Effector memory CD8-positive, alpha-beta T cell (primary cell): ENCODE data around the gene KCNK13.
"Not testable (repeated sequence)": the region's sequence is repeated elsewhere in the genome, so short reads cannot be mapped to it uniquely, and the experiment has no call there.

ENCODE experiments used
- ATAC-seq: fragments of 150-1000 bp; cut with Tn5 transposase; replicated peaks from 2 replicates; pipeline ENCODE4 v1.10.0; 2021; ENCODE audit warnings: mild to moderate bottlenecking, moderate library complexity
- DNase-seq, 3 experiments: peaks; one replicate each; pipeline ENCODE4 v3.0.0; 2021
- H3K27ac Mint-ChIP-seq, 2 donors: one replicate each; pipeline ENCODE4 v1.8.0; 2022; ENCODE audit warnings: mild to moderate bottlenecking in 2 of 2, mixed read lengths in 2 of 2, moderate library complexity in 2 of 2
- H3K27me3 Mint-ChIP-seq, 2 donors: one replicate each; pipeline ENCODE4 v1.8.0; 2022; ENCODE audit warnings: mixed read lengths in 2 of 2
- H3K36me3 Mint-ChIP-seq: one replicate; pipeline ENCODE4 v1.8.0; 2022; ENCODE audit warnings: mild to moderate bottlenecking, moderate library complexity, mixed read lengths; ENCODE audit not compliant: insufficient read depth
- H3K4me1 Mint-ChIP-seq, 2 donors: one replicate each; pipeline ENCODE4 v1.8.0; 2022; ENCODE audit warnings: low read depth in 2 of 2, mixed read lengths in 2 of 2
- H3K4me3 Mint-ChIP-seq, 2 donors: one replicate each; pipeline ENCODE4 v1.8.0; 2022; ENCODE audit warnings: mild to moderate bottlenecking in 2 of 2, mixed read lengths in 2 of 2, moderate library complexity in 2 of 2
- H3K9me3 Mint-ChIP-seq, 2 donors: one replicate each; pipeline ENCODE4 v1.8.0; 2022; ENCODE audit warnings: mixed read lengths in 2 of 2

Gene KCNK13

DNA sequence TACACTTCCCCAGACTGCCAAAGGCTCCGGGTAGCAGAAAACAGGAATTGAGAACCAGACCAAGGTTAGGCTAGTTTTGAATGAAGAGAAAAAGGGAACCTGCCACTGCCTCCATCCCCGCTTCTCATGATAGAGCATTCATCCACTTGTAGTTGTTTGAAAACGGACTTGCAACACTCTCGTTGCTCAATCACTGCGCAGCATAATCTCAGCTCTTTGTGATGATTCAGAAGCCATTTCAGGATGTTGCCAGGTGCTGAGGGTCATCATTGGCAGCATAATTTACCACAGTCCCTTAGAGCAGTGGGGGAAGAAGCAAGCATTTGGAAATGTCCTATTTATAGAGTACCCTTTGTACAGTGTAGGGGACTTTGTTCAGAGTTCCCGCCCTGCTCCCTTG is 25.6 kb downstream of the KCNK13 start:
- Mint-ChIP-seq H3K4me1 (no peaks in the 10 kb centered on the region), H3K9me3 (no peaks in the 10 kb centered on the region), H3K36me3 (no peaks in the 10 kb centered on the region), H3K4me3 (no peak overlapping the region), H3K27me3 (peaks cover 38 to 39% of the 10 kb centered on the region in 2 donors), H3K27ac (no peak overlapping the region)
- DNase-seq (no peak), ATAC-seq (peak; percentile 26)

DNA sequence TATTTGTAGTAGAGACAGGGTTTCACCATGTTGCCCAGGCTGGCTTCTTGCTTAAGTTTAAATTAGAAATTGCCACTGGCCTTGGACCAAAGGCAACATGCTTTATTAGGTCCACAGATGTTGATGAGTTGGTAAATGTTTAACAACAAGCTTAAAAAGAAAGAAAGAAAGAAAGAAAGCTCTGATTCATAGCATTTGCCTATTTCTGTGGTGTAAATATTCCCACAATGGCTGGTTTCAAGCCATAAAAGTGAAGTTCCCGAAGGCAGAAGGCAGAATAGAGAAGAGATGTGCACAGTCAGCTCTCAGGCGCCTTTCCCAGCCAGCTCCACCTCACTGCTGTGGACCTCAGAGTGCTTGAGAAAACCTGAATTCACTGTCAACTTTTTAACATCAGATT is 26.4 kb downstream of the KCNK13 start:
- DNase-seq (no peak), ATAC-seq (no peak)
- Mint-ChIP-seq H3K9me3 (no peaks in the 10 kb centered on the region), H3K27ac (no peak overlapping the region), H3K36me3 (no peaks in the 10 kb centered on the region), H3K27me3 (peaks cover 38 to 47% of the 10 kb centered on the region in 2 donors), H3K4me1 (no peaks in the 10 kb centered on the region), H3K4me3 (no peak overlapping the region)

DNA sequence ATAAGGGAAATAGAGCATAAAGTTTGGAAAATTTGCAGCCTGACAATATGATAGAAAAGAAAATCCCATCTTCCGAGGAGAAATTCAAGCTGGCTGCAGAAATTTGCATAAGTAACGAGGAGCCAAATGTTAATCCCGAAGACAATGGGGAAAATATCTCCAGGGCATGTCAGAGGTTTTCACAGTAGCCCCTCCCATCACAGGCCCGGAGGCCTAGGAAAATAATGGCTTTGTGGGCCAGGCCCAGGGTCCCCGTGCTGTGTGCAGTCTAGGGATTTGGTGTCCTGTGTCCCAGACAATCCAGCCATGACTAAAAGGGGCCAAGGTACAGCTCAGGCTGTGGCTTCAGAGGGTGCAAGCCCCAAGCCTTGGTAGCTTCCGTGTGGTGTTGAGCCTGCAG is 27.7 kb downstream of the KCNK13 start:
- H3K9me3 Mint-ChIP-seq, H3K27ac Mint-ChIP-seq, H3K36me3 Mint-ChIP-seq, H3K4me3 Mint-ChIP-seq, ATAC-seq, DNase-seq, H3K4me1 Mint-ChIP-seq: not testable (repeated sequence)
- H3K27me3 Mint-ChIP-seq = peaks cover 38 to 58% of the 10 kb centered on the region in 2 donors

DNA sequence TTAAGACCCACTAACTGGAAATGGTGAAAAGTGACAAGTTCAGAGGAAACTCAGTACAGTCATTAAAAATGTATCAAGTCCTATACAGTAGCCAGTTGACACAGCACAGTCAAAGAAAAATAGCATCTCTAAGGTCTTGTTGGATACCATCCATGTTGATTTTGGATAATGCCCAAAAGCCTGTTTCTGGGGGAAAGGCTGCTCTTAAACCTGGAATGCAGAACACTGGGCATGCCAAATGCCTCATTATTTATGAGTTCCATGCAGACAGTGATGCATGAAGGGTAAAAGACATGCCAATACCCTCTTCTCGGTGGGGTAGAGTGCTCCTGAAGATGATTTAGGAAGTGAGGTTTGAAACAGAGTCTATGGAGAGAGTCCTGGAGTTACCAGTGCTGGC is 29.6 kb downstream of the KCNK13 start:
- peaks cover 38 to 58% of the 10 kb centered on the region in 2 donors for H3K27me3 Mint-ChIP-seq
- ATAC-seq = no peak
- H3K9me3 Mint-ChIP-seq = no peaks in the 10 kb centered on the region
- H3K4me3 Mint-ChIP-seq = no peak overlapping the region
- H3K27ac Mint-ChIP-seq = no peak overlapping the region
- no peak for DNase-seq
- H3K36me3 Mint-ChIP-seq = no peaks in the 10 kb centered on the region
- H3K4me1 Mint-ChIP-seq = no peaks in the 10 kb centered on the region

DNA sequence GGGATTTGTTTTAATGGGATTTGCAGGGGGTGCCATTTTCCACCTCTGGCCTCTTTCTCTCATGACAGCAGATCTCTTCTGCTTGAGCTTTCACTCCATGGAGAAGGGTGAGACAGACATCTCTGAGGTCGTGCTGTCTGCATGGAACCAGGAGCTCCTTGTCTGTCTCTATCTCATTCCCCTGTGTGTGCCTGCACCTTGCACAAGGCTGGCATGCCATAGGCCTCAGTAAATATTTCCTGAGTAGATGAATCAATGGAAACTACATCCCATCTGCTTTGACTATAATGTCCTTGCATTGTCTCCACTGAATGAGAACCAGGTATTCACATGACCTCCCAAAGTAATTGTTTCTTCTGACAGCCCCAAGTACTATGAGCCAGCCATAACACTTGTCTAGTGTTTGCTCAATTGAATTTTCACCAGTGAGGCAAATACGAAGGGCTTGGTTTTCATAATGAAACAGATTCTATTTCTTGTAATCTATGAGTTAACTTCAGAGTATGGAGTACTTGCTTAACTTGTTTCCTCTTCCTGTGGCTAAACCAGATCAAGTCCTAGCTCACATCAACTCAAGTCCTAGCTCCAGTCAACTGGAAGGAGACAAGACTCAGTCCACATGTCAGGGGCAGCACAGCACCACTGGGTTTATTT is 32.3 kb downstream of the KCNK13 start:
- Mint-ChIP-seq H3K4me1 (no peaks in the 10 kb centered on the region), H3K27ac (no peak overlapping the region), H3K9me3 (no peaks in the 10 kb centered on the region), H3K36me3 (no peaks in the 10 kb centered on the region), H3K4me3 (no peak overlapping the region), H3K27me3 (peaks cover 25 to 57% of the 10 kb centered on the region in 2 donors)
- no peak for DNase-seq
- ATAC-seq = no peak

DNA sequence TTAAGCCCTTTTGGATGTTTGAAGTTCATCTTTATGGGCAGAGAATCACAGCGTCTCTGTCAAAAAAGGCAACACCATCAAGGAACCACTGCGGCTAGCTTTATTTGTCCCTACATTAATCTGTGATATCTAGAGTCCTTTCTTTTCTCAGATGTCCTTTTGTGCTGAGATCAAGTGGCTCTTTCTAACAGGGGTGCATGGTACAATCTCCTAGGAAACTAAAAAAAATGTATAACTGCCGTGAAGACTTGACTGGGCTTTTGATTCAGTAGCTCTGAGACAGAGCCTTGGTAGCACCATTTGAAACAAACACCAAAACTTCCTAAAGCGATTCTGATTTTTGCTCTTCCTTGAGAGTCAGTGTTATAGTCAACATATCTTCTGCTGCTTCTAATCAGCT is 33.3 kb downstream of the KCNK13 start:
- no peak for DNase-seq
- ATAC-seq = no peak
- Mint-ChIP-seq H3K9me3 (no peaks in the 10 kb centered on the region), H3K4me3 (no peak overlapping the region), H3K27me3 (peaks cover 20 to 50% of the 10 kb centered on the region in 2 donors), H3K4me1 (no peaks in the 10 kb centered on the region), H3K27ac (no peak overlapping the region), H3K36me3 (no peaks in the 10 kb centered on the region)

DNA sequence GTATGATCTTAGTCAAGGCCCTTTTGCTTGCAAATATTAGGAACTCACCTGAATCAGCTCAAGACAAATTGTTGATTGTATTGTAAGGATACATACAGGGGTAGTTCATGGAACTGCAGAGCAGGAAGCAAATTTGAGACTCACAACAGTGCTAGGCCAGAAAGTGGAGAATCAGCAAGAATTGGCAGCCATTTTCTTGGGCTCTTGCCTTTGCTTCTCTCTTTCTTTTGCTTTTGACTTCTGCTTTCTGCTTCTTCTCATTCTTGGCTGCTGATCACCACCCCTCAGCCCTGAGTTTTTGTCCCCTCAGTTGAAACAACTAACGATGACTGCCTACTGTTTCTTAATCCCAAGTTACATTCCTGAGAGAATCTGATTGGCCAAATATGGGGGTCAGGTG is 34.8 kb downstream of the KCNK13 start:
- DNase-seq (no peak), ATAC-seq (no peak)
- H3K4me3 Mint-ChIP-seq = no peak overlapping the region
- no peak overlapping the region for H3K27ac Mint-ChIP-seq
- no peaks in the 10 kb centered on the region for H3K36me3 Mint-ChIP-seq
- H3K27me3 Mint-ChIP-seq = peaks cover 8 to 37% of the 10 kb centered on the region in 2 donors
- no peaks in the 10 kb centered on the region for H3K4me1 Mint-ChIP-seq
- H3K9me3 Mint-ChIP-seq = no peaks in the 10 kb centered on the region

DNA sequence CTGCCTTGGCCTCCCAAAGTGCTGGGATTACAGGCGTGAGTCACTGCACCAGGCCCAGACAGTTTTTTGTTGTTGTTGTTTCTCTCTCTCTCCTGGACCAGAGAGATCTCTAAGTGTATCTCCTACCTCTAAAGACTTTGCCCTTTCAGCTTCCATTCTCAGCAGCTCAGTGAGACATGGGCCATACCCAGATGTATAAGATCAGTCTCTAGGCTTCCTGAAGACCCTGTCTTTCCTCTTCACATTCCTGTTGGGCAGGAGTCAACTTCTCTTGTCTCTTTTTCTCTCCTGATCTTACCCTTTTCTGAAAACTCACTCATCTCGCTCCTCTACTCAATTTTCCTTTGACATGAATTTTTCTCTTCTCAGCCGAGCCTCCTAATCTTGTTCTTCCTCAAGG is 42.0 kb downstream of the KCNK13 start:
- H3K27ac Mint-ChIP-seq = no peak overlapping the region
- no peaks in the 10 kb centered on the region for H3K36me3 Mint-ChIP-seq

DNA sequence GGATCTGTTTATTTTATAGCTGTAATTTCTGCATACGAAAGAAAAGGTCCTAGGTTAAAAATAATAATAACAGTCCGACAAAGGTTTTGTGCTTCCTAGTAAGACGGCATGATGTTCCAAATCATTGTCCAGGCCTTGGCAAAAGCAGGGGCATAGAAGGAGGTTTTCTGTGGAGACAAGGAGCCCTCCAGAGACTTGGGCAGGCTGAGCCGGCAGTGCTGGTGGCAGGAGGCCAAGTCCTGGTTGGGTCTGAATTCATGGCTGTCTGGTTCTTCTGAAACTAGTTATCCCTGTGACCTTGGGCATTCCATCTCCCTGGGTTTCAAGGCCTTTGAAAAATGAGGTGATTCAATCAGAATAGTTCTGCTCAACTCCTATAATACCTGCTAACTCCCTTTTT is 44.0 kb downstream of the KCNK13 start:
- Mint-ChIP-seq H3K4me1 (no peaks in the 10 kb centered on the region), H3K9me3 (no peaks in the 10 kb centered on the region), H3K4me3 (no peak overlapping the region), H3K36me3 (no peaks in the 10 kb centered on the region), H3K27me3 (peaks cover 13 to 24% of the 10 kb centered on the region in 2 donors), H3K27ac (no peak overlapping the region)
- DNase-seq (no peak), ATAC-seq (no peak)

More for the DNA sequence above, 42.0 kb downstream of the KCNK13 start:
- Mint-ChIP-seq H3K27me3 (peaks cover 13 to 15% of the 10 kb centered on the region in 2 donors), H3K9me3 (no peaks in the 10 kb centered on the region), H3K4me3 (no peak overlapping the region), H3K4me1 (no peaks in the 10 kb centered on the region)
- DNase-seq (no peak), ATAC-seq (no peak)

DNA sequence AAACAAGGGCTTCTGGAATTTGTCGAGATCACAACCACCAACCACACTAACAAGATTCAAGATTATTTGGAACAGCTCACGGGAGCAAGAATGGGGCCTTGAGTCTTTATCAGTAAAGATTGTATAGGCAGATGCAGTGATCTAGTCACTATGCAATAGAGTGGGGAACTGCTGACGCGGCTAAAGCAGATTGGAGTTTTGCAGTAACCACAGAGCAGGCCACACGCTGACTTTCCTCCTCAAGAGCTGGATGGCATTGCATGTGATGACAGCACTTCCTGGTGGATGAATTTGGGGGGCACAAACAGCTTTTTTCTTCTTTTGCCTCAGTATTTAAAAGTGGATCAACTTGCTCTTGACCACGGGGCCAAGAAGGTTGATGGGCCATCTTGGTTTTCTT is 46.0 kb downstream of the KCNK13 start:
- Mint-ChIP-seq H3K36me3 (no peaks in the 10 kb centered on the region), H3K27ac (no peak overlapping the region), H3K4me1 (no peaks in the 10 kb centered on the region), H3K27me3 (peaks cover 27 to 42% of the 10 kb centered on the region in 2 donors), H3K4me3 (no peak overlapping the region), H3K9me3 (no peaks in the 10 kb centered on the region)
- DNase-seq (no peak), ATAC-seq (no peak)

DNA sequence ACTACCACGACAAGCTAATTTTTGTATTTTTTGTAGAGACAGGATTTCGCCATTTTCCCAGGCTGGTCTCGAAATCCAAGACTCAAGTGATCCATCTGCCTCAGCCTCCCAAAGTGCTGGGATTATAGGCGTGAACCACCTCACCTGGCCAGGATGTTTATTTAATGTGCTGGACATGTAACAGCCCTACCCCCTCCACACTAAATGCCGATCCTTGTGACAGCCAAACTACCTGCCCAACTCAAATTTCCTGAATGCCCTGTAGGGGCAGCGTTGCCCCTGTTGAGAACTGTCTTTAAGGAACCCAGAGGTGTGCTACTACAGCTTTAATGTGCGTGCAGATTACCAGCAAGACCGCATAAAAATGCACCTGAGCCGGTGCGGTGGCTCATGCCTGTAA is 48.1 kb downstream of the KCNK13 start:
- Mint-ChIP-seq H3K36me3 (no peaks in the 10 kb centered on the region), H3K4me3 (no peak overlapping the region), H3K4me1 (no peaks in the 10 kb centered on the region), H3K27ac (no peak overlapping the region), H3K27me3 (peaks cover 22 to 53% of the 10 kb centered on the region in 2 donors), H3K9me3 (no peaks in the 10 kb centered on the region)
- no peak for ATAC-seq
- DNase-seq = no peak

DNA sequence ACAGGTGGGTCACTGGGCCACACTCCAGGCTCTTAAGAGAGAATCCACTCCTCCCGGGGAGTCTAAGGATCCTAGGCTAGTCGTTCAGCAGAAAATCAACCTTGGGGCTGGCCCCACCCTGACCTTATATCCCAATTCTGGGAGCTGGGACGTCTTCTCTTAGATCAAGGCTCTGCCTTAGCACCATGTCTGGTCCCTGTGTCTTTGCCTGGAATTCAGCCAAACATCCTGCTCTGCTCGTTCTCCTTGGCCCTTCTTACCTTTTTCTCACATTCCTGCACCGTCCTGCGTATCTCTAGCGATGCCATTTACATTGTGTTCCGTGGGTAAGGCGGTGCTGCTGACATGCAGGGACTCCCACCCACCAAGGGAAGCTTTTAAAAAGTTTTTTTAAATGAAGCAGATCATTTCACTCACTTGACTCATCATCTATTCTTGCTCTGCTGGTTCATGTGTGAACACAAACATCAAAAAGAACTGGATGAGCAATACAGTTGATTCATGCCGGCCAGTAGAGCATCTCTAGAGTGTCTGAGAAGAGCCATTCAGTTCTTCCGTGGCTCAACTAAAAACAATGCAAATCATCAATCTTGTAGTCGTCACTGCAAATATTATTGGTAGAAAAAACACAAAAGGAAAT is 50.2 kb downstream of the KCNK13 start:
- Mint-ChIP-seq H3K27ac (no peak overlapping the region), H3K4me1 (no peaks in the 10 kb centered on the region), H3K27me3 (peaks cover 40 to 67% of the 10 kb centered on the region in 2 donors), H3K9me3 (no peaks in the 10 kb centered on the region), H3K36me3 (peaks cover 3% of the 10 kb centered on the region), H3K4me3 (no peak overlapping the region)
- DNase-seq = no peak
- no peak for ATAC-seq

DNA sequence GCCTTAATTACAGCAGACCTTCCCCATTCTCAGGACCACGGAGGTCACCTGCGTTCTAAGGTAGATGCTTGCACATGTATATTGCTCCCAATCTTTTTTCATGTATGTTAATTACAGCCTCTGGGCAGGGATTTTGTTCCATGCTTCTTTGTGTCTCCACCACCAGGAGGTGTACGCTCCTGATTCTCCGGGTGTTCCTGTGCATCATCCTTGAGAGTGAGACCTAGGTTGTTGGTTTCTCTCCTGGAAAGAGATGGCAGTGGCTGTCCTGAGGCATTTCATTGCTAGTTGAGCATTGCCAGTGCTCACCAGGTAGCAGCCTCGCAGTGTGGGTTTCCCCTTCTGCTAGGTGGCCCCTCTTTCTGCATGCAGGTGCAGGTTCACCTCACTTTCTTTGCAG is 52.8 kb downstream of the KCNK13 start:
- Mint-ChIP-seq H3K4me1 (no peaks in the 10 kb centered on the region), H3K36me3 (peaks cover 3% of the 10 kb centered on the region), H3K4me3 (no peak overlapping the region), H3K27ac (no peak overlapping the region), H3K9me3 (no peaks in the 10 kb centered on the region), H3K27me3 (peaks cover 49 to 78% of the 10 kb centered on the region in 2 donors)
- ATAC-seq = no peak
- no peak for DNase-seq

DNA sequence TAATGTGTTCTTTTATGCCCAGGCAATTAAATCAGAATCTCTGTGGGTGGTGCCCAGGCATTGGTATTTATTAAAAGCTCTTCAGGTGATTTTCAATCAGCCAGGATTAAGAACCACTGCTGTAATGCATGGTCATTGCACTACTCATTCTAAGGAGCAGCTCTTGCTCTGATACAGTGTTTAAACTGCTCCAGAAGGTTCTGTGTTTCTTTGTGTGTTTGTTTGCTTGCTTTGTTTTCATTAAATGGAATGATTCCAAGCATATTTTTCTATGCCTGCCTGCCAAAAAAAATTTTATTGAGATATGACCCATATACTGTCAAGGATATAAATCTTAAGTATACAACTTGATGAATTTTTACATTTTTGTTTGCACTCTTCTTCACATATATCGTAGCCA is 54.0 kb downstream of the KCNK13 start:
- peaks cover 49 to 68% of the 10 kb centered on the region in 2 donors for H3K27me3 Mint-ChIP-seq
- H3K4me3 Mint-ChIP-seq = no peak overlapping the region
- H3K36me3 Mint-ChIP-seq = peaks cover 3% of the 10 kb centered on the region
- no peaks in the 10 kb centered on the region for H3K4me1 Mint-ChIP-seq
- H3K27ac Mint-ChIP-seq = no peak overlapping the region
- no peak for DNase-seq
- no peaks in the 10 kb centered on the region for H3K9me3 Mint-ChIP-seq
- ATAC-seq = no peak
